HEK293 (cell line): ENCODE results near the gene SEMA3A.

ENCODE experiments used
- CTCF ChIA-PET: fragments of 350-600 bp; formaldehyde crosslinking; extraction: SDS; loops from one replicate; lab custom pipeline; 2021; ENCODE audit warnings: antibody characterized with exemption; lab: Yijun Ruan, JAX
- POLR2A ChIA-PET: fragments of 300-600 bp; formaldehyde crosslinking; extraction: SDS; loops from one replicate; lab custom pipeline; 2020; ENCODE audit warnings: antibody characterized with exemption, inconsistent platforms; lab: Yijun Ruan, JAX
- H3K27ac ChIP-seq: fragments of 200-500 bp; sonication (Bioruptor generic); 2 replicates; pipeline ENCODE4 v1.5.1; 2014; ENCODE audit warnings: low read depth, low read length, control low read depth, inconsistent platforms; ENCODE audit errors: extremely low read depth
- H3K36me3 ChIP-seq, 2 experiments: fragments of 200-500 bp in 1 of 2; sonication (Bioruptor generic) in 1 of 2; 1 replicate in 1 of 2; 2 replicates in 1 of 2; pipeline ENCODE4 v1.5.1; 2014 to 2017; ENCODE audit warnings: inconsistent platforms in 2 of 2, low read length in 2 of 2; ENCODE audit not compliant: control insufficient read depth in 2 of 2, insufficient read depth in 1 of 2
- H3K4me1 ChIP-seq: fragments of 200-500 bp; sonication (Bioruptor generic); 2 replicates; pipeline ENCODE4 v1.5.1; 2014; ENCODE audit warnings: mild to moderate bottlenecking, low read length, inconsistent platforms; ENCODE audit not compliant: control insufficient read depth, insufficient read depth
- H3K4me3 ChIP-seq: 2 replicates; pipeline ENCODE4 v1.5.1; 2011; ENCODE audit warnings: low read depth, mild to moderate bottlenecking, control low read depth, low read length, moderate library complexity
- H3K9me3 ChIP-seq: fragments of 200-500 bp; sonication (Bioruptor generic); 2 replicates; pipeline ENCODE4 v1.5.1; 2014; ENCODE audit warnings: low read depth, low read length, inconsistent platforms; ENCODE audit not compliant: control insufficient read depth, insufficient read depth
- FEZF1 ChIP-seq: fragments of 450-650 bp; formaldehyde crosslinking; IDR thresholded peaks from 2 replicates; pipeline ENCODE4 v1.5.1; 2016; ENCODE audit warnings: missing biosample characterization, missing genetic modification characterization
- GLIS2 ChIP-seq: fragments of 450-650 bp; formaldehyde crosslinking; IDR thresholded peaks from 2 replicates; pipeline ENCODE4 v1.5.1; 2016; ENCODE audit warnings: missing biosample characterization, missing genetic modification characterization
- REPIN1 ChIP-seq: fragments of 450-650 bp; formaldehyde crosslinking; IDR thresholded peaks from 2 replicates; pipeline ENCODE4 v1.5.1; 2017; ENCODE audit warnings: missing biosample characterization, missing genetic modification characterization, low read depth
- TRIM28 ChIP-seq: IDR thresholded peaks from 2 replicates; pipeline ENCODE4 v1.6.1; 2011; ENCODE audit warnings: low read length, control low read depth, borderline replicate concordance
- ZBTB8A ChIP-seq: fragments of 450-650 bp; formaldehyde crosslinking; IDR thresholded peaks from 2 replicates; pipeline ENCODE4 v1.5.1; 2016; ENCODE audit warnings: missing biosample characterization, missing genetic modification characterization
- ZIC2 ChIP-seq: fragments of 450-650 bp; formaldehyde crosslinking; IDR thresholded peaks from 2 replicates; pipeline ENCODE4 v1.5.1; 2016; ENCODE audit warnings: missing biosample characterization, missing genetic modification characterization
- ZNF202 ChIP-seq: fragments of 450-650 bp; formaldehyde crosslinking; IDR thresholded peaks from 2 replicates; pipeline ENCODE4 v1.5.1; 2016; ENCODE audit warnings: missing biosample characterization, missing genetic modification characterization, borderline replicate concordance
- ZNF23 ChIP-seq: fragments of 450-650 bp; formaldehyde crosslinking; IDR thresholded peaks from 2 replicates; pipeline ENCODE4 v1.5.1; 2016; ENCODE audit warnings: missing biosample characterization, missing genetic modification characterization, borderline replicate concordance
- ZNF248 ChIP-seq: fragments of 450-650 bp; formaldehyde crosslinking; IDR thresholded peaks from 2 replicates; pipeline ENCODE4 v1.5.1; 2017; ENCODE audit warnings: missing biosample characterization, missing genetic modification characterization
- ZNF292 ChIP-seq: fragments of 450-650 bp; formaldehyde crosslinking; IDR thresholded peaks from 2 replicates; pipeline ENCODE4 v1.5.1; 2016; ENCODE audit warnings: low read depth, missing biosample characterization, missing genetic modification characterization, borderline replicate concordance
- ZNF324 ChIP-seq: fragments of 450-650 bp; formaldehyde crosslinking; IDR thresholded peaks from 2 replicates; pipeline ENCODE4 v1.5.1; 2016; ENCODE audit warnings: missing biosample characterization, missing genetic modification characterization
- ZNF354C ChIP-seq: fragments of 450-650 bp; formaldehyde crosslinking; IDR thresholded peaks from 2 replicates; pipeline ENCODE4 v1.5.1; 2016; ENCODE audit warnings: missing biosample characterization, missing genetic modification characterization, low read depth, borderline replicate concordance
- ZNF423 ChIP-seq: fragments of 450-650 bp; formaldehyde crosslinking; IDR thresholded peaks from 2 replicates; pipeline ENCODE4 v1.5.1; 2016; ENCODE audit warnings: missing biosample characterization, missing genetic modification characterization
- ZNF549 ChIP-seq: fragments of 450-650 bp; IDR thresholded peaks from 2 replicates; pipeline ENCODE4 v1.5.1; 2018; ENCODE audit warnings: missing biosample characterization, missing genetic modification characterization, mild to moderate bottlenecking, inconsistent platforms, moderate library complexity
- ZNF555 ChIP-seq: fragments of 450-650 bp; formaldehyde crosslinking; conservative IDR thresholded peaks from 2 replicates; pipeline ENCODE4 v1.5.1; 2017; ENCODE audit warnings: missing biosample characterization, mild to moderate bottlenecking, missing genetic modification characterization, inconsistent platforms
- ZNF558 ChIP-seq: fragments of 450-650 bp; formaldehyde crosslinking; IDR thresholded peaks from 2 replicates; pipeline ENCODE4 v1.5.1; 2016; ENCODE audit warnings: missing biosample characterization, missing genetic modification characterization
- ZNF623 ChIP-seq: fragments of 450-650 bp; formaldehyde crosslinking; IDR thresholded peaks from 2 replicates; pipeline ENCODE4 v1.5.1; 2016; ENCODE audit warnings: missing biosample characterization, missing genetic modification characterization
- ZNF629 ChIP-seq: fragments of 450-650 bp; formaldehyde crosslinking; IDR thresholded peaks from 2 replicates; pipeline ENCODE4 v1.5.1; 2017; ENCODE audit warnings: missing biosample characterization, missing genetic modification characterization
- ZSCAN30 ChIP-seq: fragments of 450-650 bp; IDR thresholded peaks from 2 replicates; pipeline ENCODE4 v1.5.1; 2018; ENCODE audit warnings: missing biosample characterization, mild to moderate bottlenecking, missing genetic modification characterization, moderate library complexity
- TF ChIP-seq, protein P1 (sequence below): fragments of 450-650 bp; formaldehyde crosslinking; IDR thresholded peaks from 2 replicates; pipeline ENCODE4 v1.5.1; 2016; ENCODE audit warnings: missing biosample characterization, missing genetic modification characterization, borderline replicate concordance
- TF ChIP-seq, protein P2 (sequence below): fragments of 450-650 bp; formaldehyde crosslinking; IDR thresholded peaks from 2 replicates; pipeline ENCODE4 v1.5.1; 2016; ENCODE audit warnings: missing biosample characterization, missing genetic modification characterization
- TF ChIP-seq, protein P3 (sequence below): fragments of 450-650 bp; formaldehyde crosslinking; IDR thresholded peaks from 2 replicates; pipeline ENCODE4; 2016; ENCODE audit warnings: missing biosample characterization, missing genetic modification characterization
- TF ChIP-seq, protein P4 (sequence below): fragments of 450-650 bp; formaldehyde crosslinking; IDR thresholded peaks from 2 replicates; pipeline ENCODE4 v1.5.1; 2016; ENCODE audit warnings: missing biosample characterization, missing genetic modification characterization

SEMA3A gene

DNA sequence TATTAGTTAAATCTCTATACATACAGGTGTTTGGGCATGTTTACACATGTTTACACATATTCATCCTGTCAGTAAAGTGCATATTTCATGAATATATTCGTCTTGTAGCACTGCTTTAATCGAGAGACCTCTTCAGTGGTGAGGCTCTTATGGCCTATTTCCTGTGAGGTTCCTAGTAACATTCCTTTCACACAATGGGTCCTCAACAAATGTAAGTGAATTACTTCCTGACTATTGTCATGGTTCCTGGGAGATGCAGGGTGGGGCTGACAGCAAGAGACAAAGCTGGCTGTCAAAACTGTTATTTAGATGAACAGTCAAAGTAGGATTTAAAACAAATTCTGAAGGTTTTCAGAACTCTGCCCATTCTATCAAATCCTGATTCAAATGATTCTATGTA lies 12.4 kb upstream of the SEMA3A start (continued):
- TF ChIP-seq ZNF623 (tag by site-specific recombination) (no peak), ZNF549 (tag by site-specific recombination) (no peak), ZSCAN30 (no peak), ZNF324 (no peak), ZNF248 (tag by site-specific recombination) (no peak), GLIS2 (tag by site-specific recombination) (no peak), ZNF354C (tag by site-specific recombination) (no peak), ZNF555 (no peak), ZNF23 (tag by site-specific recombination) (no peak), ZBTB8A (no peak)
- TF ChIP-seq, protein P1, sequence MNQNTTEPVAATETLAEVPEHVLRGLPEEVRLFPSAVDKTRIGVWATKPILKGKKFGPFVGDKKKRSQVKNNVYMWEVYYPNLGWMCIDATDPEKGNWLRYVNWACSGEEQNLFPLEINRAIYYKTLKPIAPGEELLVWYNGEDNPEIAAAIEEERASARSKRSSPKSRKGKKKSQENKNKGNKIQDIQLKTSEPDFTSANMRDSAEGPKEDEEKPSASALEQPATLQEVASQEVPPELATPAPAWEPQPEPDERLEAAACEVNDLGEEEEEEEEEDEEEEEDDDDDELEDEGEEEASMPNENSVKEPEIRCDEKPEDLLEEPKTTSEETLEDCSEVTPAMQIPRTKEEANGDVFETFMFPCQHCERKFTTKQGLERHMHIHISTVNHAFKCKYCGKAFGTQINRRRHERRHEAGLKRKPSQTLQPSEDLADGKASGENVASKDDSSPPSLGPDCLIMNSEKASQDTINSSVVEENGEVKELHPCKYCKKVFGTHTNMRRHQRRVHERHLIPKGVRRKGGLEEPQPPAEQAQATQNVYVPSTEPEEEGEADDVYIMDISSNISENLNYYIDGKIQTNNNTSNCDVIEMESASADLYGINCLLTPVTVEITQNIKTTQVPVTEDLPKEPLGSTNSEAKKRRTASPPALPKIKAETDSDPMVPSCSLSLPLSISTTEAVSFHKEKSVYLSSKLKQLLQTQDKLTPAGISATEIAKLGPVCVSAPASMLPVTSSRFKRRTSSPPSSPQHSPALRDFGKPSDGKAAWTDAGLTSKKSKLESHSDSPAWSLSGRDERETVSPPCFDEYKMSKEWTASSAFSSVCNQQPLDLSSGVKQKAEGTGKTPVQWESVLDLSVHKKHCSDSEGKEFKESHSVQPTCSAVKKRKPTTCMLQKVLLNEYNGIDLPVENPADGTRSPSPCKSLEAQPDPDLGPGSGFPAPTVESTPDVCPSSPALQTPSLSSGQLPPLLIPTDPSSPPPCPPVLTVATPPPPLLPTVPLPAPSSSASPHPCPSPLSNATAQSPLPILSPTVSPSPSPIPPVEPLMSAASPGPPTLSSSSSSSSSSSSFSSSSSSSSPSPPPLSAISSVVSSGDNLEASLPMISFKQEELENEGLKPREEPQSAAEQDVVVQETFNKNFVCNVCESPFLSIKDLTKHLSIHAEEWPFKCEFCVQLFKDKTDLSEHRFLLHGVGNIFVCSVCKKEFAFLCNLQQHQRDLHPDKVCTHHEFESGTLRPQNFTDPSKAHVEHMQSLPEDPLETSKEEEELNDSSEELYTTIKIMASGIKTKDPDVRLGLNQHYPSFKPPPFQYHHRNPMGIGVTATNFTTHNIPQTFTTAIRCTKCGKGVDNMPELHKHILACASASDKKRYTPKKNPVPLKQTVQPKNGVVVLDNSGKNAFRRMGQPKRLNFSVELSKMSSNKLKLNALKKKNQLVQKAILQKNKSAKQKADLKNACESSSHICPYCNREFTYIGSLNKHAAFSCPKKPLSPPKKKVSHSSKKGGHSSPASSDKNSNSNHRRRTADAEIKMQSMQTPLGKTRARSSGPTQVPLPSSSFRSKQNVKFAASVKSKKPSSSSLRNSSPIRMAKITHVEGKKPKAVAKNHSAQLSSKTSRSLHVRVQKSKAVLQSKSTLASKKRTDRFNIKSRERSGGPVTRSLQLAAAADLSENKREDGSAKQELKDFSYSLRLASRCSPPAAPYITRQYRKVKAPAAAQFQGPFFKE (tag by site-specific recombination): no peak

DNA sequence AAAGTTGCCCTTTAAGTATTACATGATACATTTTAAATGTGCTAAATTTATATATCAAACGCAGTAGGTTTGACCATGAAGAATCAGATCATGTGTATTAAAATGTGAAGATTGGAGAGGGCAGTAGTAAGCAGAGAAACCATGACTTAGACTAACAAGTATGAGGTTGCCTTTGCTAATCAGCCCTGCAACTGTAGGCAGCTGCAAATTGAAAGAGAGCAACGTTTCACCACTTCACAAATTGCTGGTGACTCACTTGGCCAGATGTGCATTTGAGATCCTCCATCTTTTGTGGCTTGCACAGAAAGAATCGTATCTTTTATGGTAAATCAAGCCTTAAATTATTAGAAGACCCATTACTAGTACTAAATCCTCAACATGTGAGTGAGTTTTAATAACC lies 10.1 kb upstream of the SEMA3A start:
- Histone ChIP-seq H3K4me3 (no peak overlapping the region), H3K9me3 (no peaks in the 10 kb centered on the region), H3K27ac (no peak overlapping the region), H3K4me1 (peaks cover 3% of the 10 kb centered on the region; the same call in 1 of the 2 replicates), H3K36me3 (no peaks in the 10 kb centered on the region)
- no peak for TF ChIP-seq TRIM28
- no peak for TF ChIP-seq ZNF423 (tag by site-specific recombination)
- TF ChIP-seq FEZF1 (tag by site-specific recombination): peak; percentile 42; the same call in 1 of the 2 replicates
- ChIA-PET CTCF (no interaction called here), POLR2A (no interaction called here)

DNA sequence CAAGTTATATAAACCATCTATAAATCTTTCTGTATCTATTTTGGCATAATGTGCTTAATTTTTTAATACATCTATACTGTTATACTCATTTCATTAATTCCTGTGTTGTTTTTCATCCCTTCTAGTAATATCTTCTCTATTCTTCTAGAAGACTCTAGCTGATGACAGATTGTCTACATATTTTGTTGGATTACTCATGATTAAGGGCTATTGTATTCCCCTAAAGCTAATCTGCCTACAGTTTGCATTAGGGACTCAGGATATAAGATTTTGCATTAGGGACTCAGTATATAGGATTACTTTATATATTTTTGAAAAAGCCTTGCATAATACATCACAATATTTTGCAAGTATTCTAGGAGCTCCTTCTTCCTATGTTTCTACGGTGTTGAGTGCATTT lies 8.3 kb upstream of the SEMA3A start:
- Histone ChIP-seq H3K36me3 (no peaks in the 10 kb centered on the region), H3K4me1 (peaks cover 3% of the 10 kb centered on the region; the same call in 1 of the 2 replicates)
- CTCF ChIA-PET: interaction anchor here (0.7 kb wide), 1 partner anchor 8 kb away, joined by 5 read pairs; the partner anchor contains the start of gene SEMA3A

More for the DNA sequence above, 8.3 kb upstream of the SEMA3A start:
- no peak overlapping the region for H3K27ac ChIP-seq
- H3K9me3 ChIP-seq: no peaks in the 10 kb centered on the region
- H3K4me3 ChIP-seq: no peak overlapping the region
- no peak for TF ChIP-seq ZNF629 (tag by site-specific recombination)
- TF ChIP-seq, protein P2, sequence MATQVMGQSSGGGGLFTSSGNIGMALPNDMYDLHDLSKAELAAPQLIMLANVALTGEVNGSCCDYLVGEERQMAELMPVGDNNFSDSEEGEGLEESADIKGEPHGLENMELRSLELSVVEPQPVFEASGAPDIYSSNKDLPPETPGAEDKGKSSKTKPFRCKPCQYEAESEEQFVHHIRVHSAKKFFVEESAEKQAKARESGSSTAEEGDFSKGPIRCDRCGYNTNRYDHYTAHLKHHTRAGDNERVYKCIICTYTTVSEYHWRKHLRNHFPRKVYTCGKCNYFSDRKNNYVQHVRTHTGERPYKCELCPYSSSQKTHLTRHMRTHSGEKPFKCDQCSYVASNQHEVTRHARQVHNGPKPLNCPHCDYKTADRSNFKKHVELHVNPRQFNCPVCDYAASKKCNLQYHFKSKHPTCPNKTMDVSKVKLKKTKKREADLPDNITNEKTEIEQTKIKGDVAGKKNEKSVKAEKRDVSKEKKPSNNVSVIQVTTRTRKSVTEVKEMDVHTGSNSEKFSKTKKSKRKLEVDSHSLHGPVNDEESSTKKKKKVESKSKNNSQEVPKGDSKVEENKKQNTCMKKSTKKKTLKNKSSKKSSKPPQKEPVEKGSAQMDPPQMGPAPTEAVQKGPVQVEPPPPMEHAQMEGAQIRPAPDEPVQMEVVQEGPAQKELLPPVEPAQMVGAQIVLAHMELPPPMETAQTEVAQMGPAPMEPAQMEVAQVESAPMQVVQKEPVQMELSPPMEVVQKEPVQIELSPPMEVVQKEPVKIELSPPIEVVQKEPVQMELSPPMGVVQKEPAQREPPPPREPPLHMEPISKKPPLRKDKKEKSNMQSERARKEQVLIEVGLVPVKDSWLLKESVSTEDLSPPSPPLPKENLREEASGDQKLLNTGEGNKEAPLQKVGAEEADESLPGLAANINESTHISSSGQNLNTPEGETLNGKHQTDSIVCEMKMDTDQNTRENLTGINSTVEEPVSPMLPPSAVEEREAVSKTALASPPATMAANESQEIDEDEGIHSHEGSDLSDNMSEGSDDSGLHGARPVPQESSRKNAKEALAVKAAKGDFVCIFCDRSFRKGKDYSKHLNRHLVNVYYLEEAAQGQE (tag by site-specific recombination): no peak
- no peak for TF ChIP-seq REPIN1 (tag by site-specific recombination)
- TF ChIP-seq, protein P3, sequence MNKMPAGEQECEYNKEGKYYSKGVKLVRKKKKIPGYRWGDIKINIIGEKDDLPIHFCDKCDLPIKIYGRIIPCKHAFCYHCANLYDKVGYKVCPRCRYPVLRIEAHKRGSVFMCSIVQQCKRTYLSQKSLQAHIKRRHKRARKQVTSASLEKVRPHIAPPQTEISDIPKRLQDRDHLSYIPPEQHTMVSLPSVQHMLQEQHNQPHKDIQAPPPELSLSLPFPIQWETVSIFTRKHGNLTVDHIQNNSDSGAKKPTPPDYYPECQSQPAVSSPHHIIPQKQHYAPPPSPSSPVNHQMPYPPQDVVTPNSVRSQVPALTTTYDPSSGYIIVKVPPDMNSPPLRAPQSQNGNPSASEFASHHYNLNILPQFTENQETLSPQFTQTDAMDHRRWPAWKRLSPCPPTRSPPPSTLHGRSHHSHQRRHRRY (tag by site-specific recombination): no peak
- TF ChIP-seq ZNF292: no peak
- TF ChIP-seq ZIC2 (tag by site-specific recombination): no peak
- TF ChIP-seq ZNF202: no peak
- TF ChIP-seq ZNF558: no peak
- TF ChIP-seq, protein P4, sequence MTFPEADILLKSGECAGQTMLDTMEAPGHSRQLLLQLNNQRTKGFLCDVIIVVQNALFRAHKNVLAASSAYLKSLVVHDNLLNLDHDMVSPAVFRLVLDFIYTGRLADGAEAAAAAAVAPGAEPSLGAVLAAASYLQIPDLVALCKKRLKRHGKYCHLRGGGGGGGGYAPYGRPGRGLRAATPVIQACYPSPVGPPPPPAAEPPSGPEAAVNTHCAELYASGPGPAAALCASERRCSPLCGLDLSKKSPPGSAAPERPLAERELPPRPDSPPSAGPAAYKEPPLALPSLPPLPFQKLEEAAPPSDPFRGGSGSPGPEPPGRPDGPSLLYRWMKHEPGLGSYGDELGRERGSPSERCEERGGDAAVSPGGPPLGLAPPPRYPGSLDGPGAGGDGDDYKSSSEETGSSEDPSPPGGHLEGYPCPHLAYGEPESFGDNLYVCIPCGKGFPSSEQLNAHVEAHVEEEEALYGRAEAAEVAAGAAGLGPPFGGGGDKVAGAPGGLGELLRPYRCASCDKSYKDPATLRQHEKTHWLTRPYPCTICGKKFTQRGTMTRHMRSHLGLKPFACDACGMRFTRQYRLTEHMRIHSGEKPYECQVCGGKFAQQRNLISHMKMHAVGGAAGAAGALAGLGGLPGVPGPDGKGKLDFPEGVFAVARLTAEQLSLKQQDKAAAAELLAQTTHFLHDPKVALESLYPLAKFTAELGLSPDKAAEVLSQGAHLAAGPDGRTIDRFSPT (tag by site-specific recombination): no peak
- TF ChIP-seq, all 188 proteins: peak for 0
- POLR2A ChIA-PET: no interaction called here
